Adrenal gland (tissue), 12 donors: Measurements from ENCODE around the gene DIPK1B. TPM values are rescaled to one million over a fixed set of nuclear protein-coding genes. Genes with fewer than 3 reads are reported as not detected.

Experiments
- DNase-seq, 7 donors: peaks; one replicate each; pipeline ENCODE4 v3.0.0-alpha.2; 2019 to 2020
- H3K27ac ChIP-seq, 5 donors: fragments of 200-600 bp; sonication (generic) in 4 of 5; 1 replicate in 3 of 5; 2 replicates in 2 of 5; pipeline versions ENCODE4 v1.5.1 to v1.8.0; 2016 to 2020; ENCODE audit warnings: mild to moderate bottlenecking in 1 of 5
- H3K27me3 ChIP-seq: fragments of 200-600 bp; 2 replicates; pipeline ENCODE4 v1.8.0; 2021
- H3K36me3 ChIP-seq, 2 donors: fragments of 200-600 bp; replicated peaks in 1 of 2; 1 replicate in 1 of 2; 2 replicates in 1 of 2; pipeline versions ENCODE4 v1.5.1 to v1.8.0; 2018 to 2022
- H3K4me1 ChIP-seq, 2 donors: fragments of 200-600 bp; replicated peaks in 1 of 2; 1 replicate in 1 of 2; 2 replicates in 1 of 2; pipeline versions ENCODE4 v1.5.1 to v1.8.0; 2018 to 2021
- H3K4me3 ChIP-seq, 4 donors: fragments of 200-600 bp; sonication (generic) in 3 of 4; one replicate each; pipeline ENCODE4 v1.5.1; 2016 to 2018
- H3K9me3 ChIP-seq, 3 donors: fragments of 200-600 bp; sonication (generic) in 1 of 3; replicated peaks in 1 of 3; 1 replicate in 2 of 3; 2 replicates in 1 of 3; pipeline versions ENCODE4 v1.5.1 to v1.8.0; 2016 to 2021
- CTCF ChIP-seq, 6 experiments: fragments of 450-650 bp in 4 of 6; fragments of 200-600 bp in 2 of 6; sonication (generic) in 1 of 6; IDR thresholded peaks; 1 replicate in 5 of 6; 2 replicates in 1 of 6; pipeline versions ENCODE4 v1.5.1 to v1.8.0; 2016 to 2021; ENCODE audit warnings: antibody characterized with exemption in 6 of 6, mild to moderate bottlenecking in 2 of 6, moderate library complexity in 1 of 6
- POLR2A ChIP-seq, 2 donors: fragments of 450-650 bp; IDR thresholded peaks; one replicate each; pipeline ENCODE4 v1.6.1; 2017; ENCODE audit warnings: antibody characterized with exemption in 2 of 2, mild to moderate bottlenecking in 2 of 2, moderate library complexity in 1 of 2
- WGBS, 4 donors: extraction: QIAGEN DNeasy Blood & Tissue Kit in 2 of 4; methylation state at CpG; one replicate each; pipeline versions ENCODE4 v1.1.5 to v1.1.7; 2013 to 2017; 5-methylcytosine and 5-hydroxymethylcytosine counted together
- intact Hi-C, 2 donors: fragments of 100-400 bp; cut with DNase I; formaldehyde crosslinking; loops; one replicate each; pipeline versions ENCODE4 v1.14.1 to v1.15.0; 2022 to 2023
- polyA plus RNA-seq, 3 donors: library from polyadenylated mRNA; stranded (reverse); fragments of 200-250 nt in 2 of 3; fragments of 350-450 nt in 1 of 3; fragmentation: Illumina TruSeq in 1 of 3; extraction: RNeasy Lipid Tissue Mini Kit (QIAGEN cat#74804) in 1 of 3; gene quantifications; one replicate each; pipeline ENCODE4 v1.2.3, GENCODE V29; 2013 to 2014
- total RNA-seq, 9 donors: library from RNA; depleted of rRNA in 4 of 9; stranded (reverse); fragments of >200 nt in 4 of 9; fragments of 120-200 nt in 1 of 9; fragmentation: NEBNext Ultra II Directional in 1 of 9; extraction: Animal tissue kit (Norgen Biotek cat#: 25700) in 1 of 9; gene quantifications; one replicate each; pipeline versions ENCODE4 v1.1.0 to v1.2.4, GENCODE V29; 2013 to 2023
- donor health status: healthy with polysubstance abuse.
- donor health status: Bipolar disorder and iron deficiency.
- donor health status: DM: yes; HTN: yes; CAD: no.
- donor health status: DM: no; HTN: no; CAD: no.
- donor health status: DM: no; HTN: no; CAD: no.
- donor health status: DM: yes; HTN: yes; CAD: no.

The DIPK1B gene
- total and polyA plus RNA-seq, 12 donors: 1.4 to 19.2 (median 8.3) TPM

- no peak overlapping the region for H3K27ac ChIP-seq
- no peaks in the 10 kb centered on the region for H3K4me1 ChIP-seq
- intact Hi-C loops: no loop called here
- H3K36me3 ChIP-seq: peaks cover 0 to 14% of the 10 kb centered on the region in 2 donors
- peaks cover 10% of the 10 kb centered on the region for H3K27me3 ChIP-seq
- H3K4me3 ChIP-seq: no peak overlapping the region
- 72 to 88% (median 78%) methylated on average over 6 to 20 of the region's 20 CpGs for WGBS, 4 donors
- TF ChIP-seq CTCF (IDR thresholded peaks at IDR 0.05) (no peak), POLR2A (IDR thresholded peaks at IDR 0.05) (no peak)
- DNase-seq: no peak
- no peaks in the 10 kb centered on the region for H3K9me3 ChIP-seq
Observed at GRCh38 chr9:136718345-136719194, 6.2 kb downstream of the DIPK1B start.

DNA sequence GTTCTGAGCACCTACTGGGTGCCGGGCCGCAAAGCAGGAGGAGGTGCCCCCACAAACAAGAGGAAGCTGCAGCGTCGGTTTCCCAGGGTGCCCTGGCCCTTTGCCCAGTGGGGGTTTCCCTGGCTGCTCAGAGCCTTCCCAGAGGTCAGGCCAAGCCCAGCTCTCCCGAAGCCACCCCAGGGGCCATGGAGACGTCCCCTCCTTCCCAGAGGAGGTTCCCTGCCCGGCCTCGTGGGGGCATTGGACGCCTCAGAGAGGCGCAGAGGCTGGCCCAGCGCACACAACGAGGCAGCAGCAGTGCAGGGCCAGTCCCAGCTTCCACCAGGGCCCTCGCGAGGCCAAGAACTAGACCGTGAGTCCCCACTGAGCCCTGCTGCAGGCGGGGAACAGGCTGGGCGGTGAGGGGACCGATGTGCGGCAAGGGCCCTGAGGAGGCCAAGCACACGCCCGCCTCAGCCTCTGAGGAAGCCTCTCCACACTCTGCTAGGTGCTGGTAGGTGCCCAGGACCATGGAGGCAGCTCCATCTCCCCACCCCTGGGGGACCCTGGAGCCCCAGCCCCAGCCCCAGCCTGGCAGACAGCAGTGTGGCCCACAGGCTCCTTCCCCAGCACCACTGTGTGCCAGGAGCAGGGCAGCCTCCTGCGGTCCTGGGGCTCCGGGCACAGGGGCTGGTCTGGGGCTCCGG, 7.0 kb downstream of the DIPK1B start:
- DNase-seq: no peak
- intact Hi-C loops: no loop called here
- no peak overlapping the region for H3K4me3 ChIP-seq
- no peak for TF ChIP-seq POLR2A (IDR thresholded peaks at IDR 0.05)
- no peak for TF ChIP-seq CTCF (IDR thresholded peaks at IDR 0.05)
- H3K27ac ChIP-seq: no peak overlapping the region
- H3K36me3 ChIP-seq: peaks cover 0 to 21% of the 10 kb centered on the region in 2 donors
- 50 to 64% (median 57%) methylated on average over 7 to 24 of the region's 24 CpGs for WGBS, 4 donors
- H3K9me3 ChIP-seq: no peaks in the 10 kb centered on the region
- no peaks in the 10 kb centered on the region for H3K4me1 ChIP-seq
- peaks cover 6% of the 10 kb centered on the region for H3K27me3 ChIP-seq

DNA sequence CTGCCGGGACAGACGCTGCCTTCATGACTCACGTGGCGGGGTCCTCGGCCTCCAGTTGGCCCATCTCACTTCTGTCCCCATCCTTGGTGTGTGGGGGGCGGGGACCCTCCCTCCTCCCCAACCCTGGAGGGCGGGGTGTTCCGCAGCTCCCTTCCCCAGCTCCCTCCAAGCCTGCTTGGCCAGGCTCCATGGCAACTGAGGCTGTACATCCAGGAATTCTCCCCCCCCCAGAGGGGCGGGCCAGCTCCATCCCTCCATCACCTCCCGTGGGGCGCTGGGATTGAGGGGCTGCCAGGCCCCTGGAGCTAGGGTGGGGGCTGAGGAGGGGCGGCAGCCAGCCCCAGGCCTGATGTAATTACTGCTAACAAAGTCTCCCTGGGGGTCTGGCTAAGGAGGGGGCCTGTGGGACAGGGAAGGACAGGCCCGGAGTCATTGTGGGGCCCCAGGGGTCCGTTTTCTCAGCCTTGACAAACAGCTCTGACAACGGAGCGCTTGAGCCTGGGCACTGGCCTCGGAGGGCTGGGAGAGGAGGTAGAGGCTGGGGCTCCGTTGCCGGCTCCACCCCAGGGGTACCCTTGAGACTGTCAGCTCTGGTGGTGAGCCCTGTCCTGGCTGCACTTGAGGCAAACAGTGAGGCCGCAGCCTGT, 8.0 kb downstream of the DIPK1B start:
- intact Hi-C loops: no loop called here

More for the DNA sequence above, 8.0 kb downstream of the DIPK1B start:
- Histone ChIP-seq H3K27ac (peak overlapping the region in 1 of 5 donors; percentile 45), H3K27me3 (no peaks in the 10 kb centered on the region), H3K4me3 (no peak overlapping the region), H3K36me3 (peaks cover 0 to 32% of the 10 kb centered on the region in 2 donors), H3K4me1 (no peaks in the 10 kb centered on the region), H3K9me3 (no peaks in the 10 kb centered on the region)
- WGBS, 4 donors: 46 to 56% (median 51%) methylated on average over 10 to 20 of the region's 20 CpGs
- DNase-seq: no peak
- TF ChIP-seq CTCF (IDR thresholded peaks at IDR 0.05): no peak
- TF ChIP-seq POLR2A (IDR thresholded peaks at IDR 0.05): no peak
